ENCODE data around the gene BRF1.

Gene BRF1

GRCh38 chr14:105315211-105315721 is 14.5 kb upstream of the BRF1 start:
- H3K4me3 ChIP-seq (replicated peaks in 1 of 2; ENCODE audit: low read depth in 2 of 2, low read length in 2 of 2) = peak overlapping the region; percentile 60 to 79
- no peak for TF ChIP-seq CTCF (IDR thresholded peaks at IDR 0.05; ENCODE audit: low read depth, low read length)
- DNase-seq (ENCODE audit: low read depth in 2 of 2) = peak in 1 of 2 donors; percentile 42

GRCh38 chr14:105314287-105315200 is 13.7 kb upstream of the BRF1 start, which contains the start of gene PACS2:
Gene PACS2 (plus strand): TSS chr14:105314748. CDS start chr14:105314919, 171 bp downstream.
- peak within 1 kb of the TSS; percentile 60 to 79 for H3K4me3 ChIP-seq (replicated peaks in 1 of 2; ENCODE audit: low read depth in 2 of 2, low read length in 2 of 2)
- no peak for TF ChIP-seq CTCF (IDR thresholded peaks at IDR 0.05; ENCODE audit: low read depth, low read length)
- DNase-seq (ENCODE audit: low read depth in 2 of 2) = peak; percentile 76 to 91

- TF ChIP-seq CTCF (IDR thresholded peaks at IDR 0.05; ENCODE audit: low read depth, low read length) = no peak
- peak in 1 of 2 donors; percentile 18 for DNase-seq (ENCODE audit: low read depth in 2 of 2)
- peak overlapping the region; percentile 49 to 57 for H3K4me3 ChIP-seq (replicated peaks in 1 of 2; ENCODE audit: low read depth in 2 of 2, low read length in 2 of 2)
These were observed 12.8 kb upstream of the BRF1 start for GRCh38 chr14:105313381-105314286.

GRCh38 chr14:105312973-105313372 is 12.2 kb upstream of the BRF1 start:
- no peak for TF ChIP-seq CTCF (IDR thresholded peaks at IDR 0.05; ENCODE audit: low read depth, low read length)
- no peak for DNase-seq (ENCODE audit: low read depth in 2 of 2)
- H3K4me3 ChIP-seq (replicated peaks in 1 of 2; ENCODE audit: low read depth in 2 of 2, low read length in 2 of 2) = no peak overlapping the region

GRCh38 chr14:105311838-105312237 is 11.0 kb upstream of the BRF1 start:
- TF ChIP-seq CTCF (IDR thresholded peaks at IDR 0.05; ENCODE audit: low read depth, low read length) = no peak
- DNase-seq (ENCODE audit: low read depth in 2 of 2) = no peak
- H3K4me3 ChIP-seq (replicated peaks in 1 of 2; ENCODE audit: low read depth in 2 of 2, low read length in 2 of 2) = no peak overlapping the region

- no peak for TF ChIP-seq CTCF (IDR thresholded peaks at IDR 0.05; ENCODE audit: low read depth, low read length)
- no peak for DNase-seq (ENCODE audit: low read depth in 2 of 2)
- no peak overlapping the region for H3K4me3 ChIP-seq (replicated peaks in 1 of 2; ENCODE audit: low read depth in 2 of 2, low read length in 2 of 2)
These were observed 8.6 kb upstream of the BRF1 start for GRCh38 chr14:105309371-105309770.
